AG04449 (cell line): ENCODE data around the gene SULT6B1.

Experiments
- CTCF ChIA-PET: fragments of 350-600 bp; formaldehyde crosslinking; extraction: SDS; loops from one replicate; lab custom pipeline; 2021; ENCODE audit warnings: antibody characterized with exemption; lab: Yijun Ruan, JAX
- POLR2A ChIA-PET: fragments of 400-600, 350-600 bp; formaldehyde crosslinking; extraction: SDS; loops from one replicate; lab custom pipeline; 2020; ENCODE audit warnings: antibody characterized with exemption, inconsistent platforms; lab: Yijun Ruan, JAX
- DNase-seq: peaks from one replicate; pipeline ENCODE4 v3.0.0-alpha.2; 2010; ENCODE audit warnings: low read depth, low spot score
- H3K4me3 ChIP-seq: 2 replicates; pipeline ENCODE4 v1.5.1; 2011; ENCODE audit warnings: low read depth, mild to moderate bottlenecking, control low read depth, low read length
- CTCF ChIP-seq: IDR thresholded peaks from one replicate; pipeline ENCODE4 v1.5.1; 2011; ENCODE audit warnings: mild to moderate bottlenecking, moderate library complexity, low read length, control low read depth, inconsistent platforms; ENCODE audit not compliant: insufficient read depth; ENCODE audit errors: missing control alignments

SULT6B1 gene

GRCh38 chr2:37190290-37190689 is 1.8 kb upstream of the SULT6B1 start:
- H3K4me3 ChIP-seq = no peak overlapping the region
- TF ChIP-seq CTCF = no peak
- POLR2A ChIA-PET = interaction anchor here (1.0 kb wide), 1 partner anchor 23 kb away, joined by 3 read pairs; no protein-coding TSS in a partner anchor
- DNase-seq = no peak
- CTCF ChIA-PET = interaction anchor here (0.8 to 2.0 kb wide), 6 partner anchors 12 to 33 kb away, joined by 3 to 15 read pairs (median 4); partner anchors contain the start of gene EIF2AK2

- peak; percentile 75 for DNase-seq
- CTCF ChIA-PET = interaction anchor here (0.8 to 2.0 kb wide), 6 partner anchors 12 to 32 kb away, joined by 3 to 15 read pairs (median 4); partner anchors contain the start of gene EIF2AK2
- H3K4me3 ChIP-seq = no peak overlapping the region
- TF ChIP-seq CTCF = no peak
- POLR2A ChIA-PET = interaction anchor here (1.0 kb wide), 1 partner anchor 22 kb away, joined by 3 read pairs; no protein-coding TSS in a partner anchor
Measured at GRCh38 chr2:37189452-37190153, 1.1 kb upstream of the SULT6B1 start.

- CTCF ChIA-PET = interaction anchor here (4.8 kb wide), 1 partner anchor 13 kb away, joined by 54 read pairs; no protein-coding TSS in a partner anchor
- POLR2A ChIA-PET = interaction anchor here (0.9 kb wide), 1 partner anchor 25 kb away, joined by 4 read pairs; the partner anchor contains the start of gene EIF2AK2
- DNase-seq = peak; percentile 38
- TF ChIP-seq CTCF = no peak
- H3K4me3 ChIP-seq = no peak overlapping the region
Measured at GRCh38 chr2:37181726-37182684, 6.5 kb downstream of the SULT6B1 start.

- H3K4me3 ChIP-seq = no peak overlapping the region
- CTCF ChIA-PET = interaction anchor here (4.8 kb wide), 1 partner anchor 12 kb away, joined by 54 read pairs; no protein-coding TSS in a partner anchor
- DNase-seq = no peak
- no peak for TF ChIP-seq CTCF
- POLR2A ChIA-PET = no interaction called here
Measured at GRCh38 chr2:37180640-37181039, 7.8 kb downstream of the SULT6B1 start.

GRCh38 chr2:37180006-37180639 is 8.3 kb downstream of the SULT6B1 start:
- TF ChIP-seq CTCF = no peak
- CTCF ChIA-PET = interaction anchor here (4.8 kb wide), 1 partner anchor 11 kb away, joined by 54 read pairs; no protein-coding TSS in a partner anchor
- H3K4me3 ChIP-seq = no peak overlapping the region
- no peak for DNase-seq
- POLR2A ChIA-PET = no interaction called here
